ENCODE data around the gene SSBP3. TPM values are rescaled to one million over a fixed set of nuclear protein-coding genes. Genes with fewer than 3 reads are reported as not detected.
A peak's percentile ranks its signal among the peaks of the same experiment; 100 is the strongest.

Gene SSBP3
- polyA plus RNA-seq, 1 of the 3 experiments (the other 2 are of a cell fraction): 26.2 TPM

DNA sequence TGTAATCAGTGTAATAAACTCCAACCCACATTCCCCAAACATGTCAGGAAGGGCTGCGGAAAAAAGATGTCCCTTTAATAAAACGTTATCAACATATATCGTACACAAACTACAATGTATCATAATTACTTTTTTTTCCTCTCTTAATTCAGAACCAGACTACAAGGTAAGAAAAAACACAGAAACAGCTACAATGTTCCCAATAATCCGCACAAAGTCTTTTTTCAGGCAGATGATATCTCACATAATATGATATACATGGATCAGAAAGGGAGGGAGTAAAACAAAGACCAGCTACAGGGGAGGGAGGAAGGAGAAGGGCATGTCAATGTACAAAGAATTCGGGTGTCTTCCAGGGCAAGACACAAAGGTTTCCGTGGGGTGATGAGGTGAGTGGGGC, 180.8 kb downstream of the SSBP3 start:
- peaks cover 6% of the 10 kb centered on the region for H3F3A ChIP-seq (replicated peaks; ENCODE audit: insufficient read depth)
- DNase-seq: peak; percentile 64
- 58% methylated on average over 6 of the region's 6 CpGs for WGBS (ENCODE audit: low lambda C conversion rate)
- H4K20me1 ChIP-seq (ENCODE audit: insufficient read depth): no peaks in the 10 kb centered on the region
- no peak overlapping the region for H2AFZ ChIP-seq (ENCODE audit: low read depth)
- no peaks in the 10 kb centered on the region for H3K79me2 ChIP-seq (ENCODE audit: insufficient read depth)
- H3K27me3 ChIP-seq (ENCODE audit: insufficient read depth): no peaks in the 10 kb centered on the region
- CTCF ChIA-PET: interaction anchor here (1.0 to 4.8 kb wide), 2 partner anchors 48 to 182 kb away, joined by 4 to 20 read pairs; no protein-coding TSS in a partner anchor
- peaks cover 0 to 5% of the 10 kb centered on the region in 2 experiments for H3K36me3 ChIP-seq (replicated peaks in 1 of 2; ENCODE audit: control insufficient read depth in 1 of 2, insufficient read depth in 2 of 2, low read length in 1 of 2)
- peak overlapping the region in 1 of 2 experiments; percentile 95; a peak in 2 of 4 replicates for H3K27ac ChIP-seq (ENCODE audit: low read depth in 2 of 2, low read length in 1 of 2)
- H3K4me3 ChIP-seq (ENCODE audit: low read depth in 2 of 2, low read length in 1 of 2): no peak overlapping the region
- H3K4me1 ChIP-seq (ENCODE audit: control insufficient read depth in 1 of 2, insufficient read depth in 2 of 2, low read depth in 1 of 2, low read length in 1 of 2): peaks cover 18 to 86% of the 10 kb centered on the region in 2 experiments
- no peak overlapping the region for H3K4me2 ChIP-seq
- TF ChIP-seq RCOR1 (IDR thresholded peaks at IDR 0.05; ENCODE audit: low read length) (no peak), EP300 (IDR thresholded peaks at IDR 0.05; ENCODE audit: borderline replicate concordance in 1 of 2, low read depth in 1 of 2, low read length in 1 of 2) (peak in 1 of 2 experiments; percentile 66; a peak in 1 of 4 replicates), GATA2 (CRISPR knock-in tag; IDR thresholded peaks at IDR 0.05) (peak; percentile 86), RAD21 (IDR thresholded peaks at IDR 0.05; ENCODE audit: low read length) (0 out of 2 replicates have a peak, but pooled peaks have one; percentile 2), MXI1 (IDR thresholded peaks at IDR 0.05; ENCODE audit: low read depth, low read length) (no peak), NFIC (IDR thresholded peaks at IDR 0.05; ENCODE audit: borderline replicate concordance) (no peak)
- H3K9me2 ChIP-seq: no peaks in the 10 kb centered on the region
- POLR2A ChIA-PET: no interaction called here
- H3K9ac ChIP-seq: no peak overlapping the region
- no peaks in the 10 kb centered on the region for H3K9me3 ChIP-seq

DNA sequence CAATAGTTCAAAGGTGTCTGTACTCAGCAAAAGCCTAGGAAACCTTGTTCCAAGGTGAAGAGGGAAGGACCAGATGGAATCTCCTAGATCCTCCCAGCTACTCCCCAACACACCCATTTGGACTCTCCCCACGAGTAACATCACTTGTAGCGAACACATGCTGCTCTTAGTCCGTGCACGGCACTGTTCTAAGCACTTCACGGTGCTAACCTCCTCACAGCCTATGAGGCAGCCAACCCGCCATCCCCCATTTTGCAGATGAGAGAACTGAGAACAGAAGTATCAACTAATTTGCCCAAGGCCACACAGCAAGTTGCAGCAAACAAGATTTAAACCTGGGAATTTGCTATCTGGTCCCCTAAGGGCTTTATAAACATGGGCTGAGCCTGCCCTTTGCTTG, 182.0 kb downstream of the SSBP3 start:
- no peak for DNase-seq
- POLR2A ChIA-PET: no interaction called here
- TF ChIP-seq EZH2phosphoT487 (IDR thresholded peaks at IDR 0.05; ENCODE audit: borderline replicate concordance, low read depth) (no peak), SMC3 (IDR thresholded peaks at IDR 0.05; ENCODE audit: low read depth, low read length) (no peak), RXRA (IDR thresholded peaks at IDR 0.05; ENCODE audit: borderline replicate concordance, low read depth) (no peak), CHD2 (IDR thresholded peaks at IDR 0.05; ENCODE audit: low read length, partially characterized antibody) (no peak)
- TF ChIP-seq, protein P1, sequence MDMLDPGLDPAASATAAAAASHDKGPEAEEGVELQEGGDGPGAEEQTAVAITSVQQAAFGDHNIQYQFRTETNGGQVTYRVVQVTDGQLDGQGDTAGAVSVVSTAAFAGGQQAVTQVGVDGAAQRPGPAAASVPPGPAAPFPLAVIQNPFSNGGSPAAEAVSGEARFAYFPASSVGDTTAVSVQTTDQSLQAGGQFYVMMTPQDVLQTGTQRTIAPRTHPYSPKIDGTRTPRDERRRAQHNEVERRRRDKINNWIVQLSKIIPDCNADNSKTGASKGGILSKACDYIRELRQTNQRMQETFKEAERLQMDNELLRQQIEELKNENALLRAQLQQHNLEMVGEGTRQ (IDR thresholded peaks at IDR 0.05; ENCODE audit: borderline replicate concordance, low read depth, low read length): no peak
- H3K36me3 ChIP-seq (replicated peaks in 1 of 2; ENCODE audit: control insufficient read depth in 1 of 2, insufficient read depth in 2 of 2, low read length in 1 of 2): peaks cover 2 to 5% of the 10 kb centered on the region in 2 experiments
- H3K9ac ChIP-seq: no peak overlapping the region
- H3K4me1 ChIP-seq (ENCODE audit: control insufficient read depth in 1 of 2, insufficient read depth in 2 of 2, low read depth in 1 of 2, low read length in 1 of 2): peaks cover 12 to 84% of the 10 kb centered on the region in 2 experiments
- H3K27me3 ChIP-seq (ENCODE audit: insufficient read depth): no peaks in the 10 kb centered on the region
- H2AFZ ChIP-seq (ENCODE audit: low read depth): no peak overlapping the region
- H4K20me1 ChIP-seq (ENCODE audit: insufficient read depth): no peaks in the 10 kb centered on the region
- H3K79me2 ChIP-seq (ENCODE audit: insufficient read depth): no peaks in the 10 kb centered on the region
- no peaks in the 10 kb centered on the region for H3K9me2 ChIP-seq
- peak overlapping the region in 1 of 2 experiments; percentile 95; a peak in 2 of 4 replicates for H3K27ac ChIP-seq (ENCODE audit: low read depth in 2 of 2, low read length in 1 of 2)
- H3K4me3 ChIP-seq (ENCODE audit: low read depth in 2 of 2, low read length in 1 of 2): no peak overlapping the region
- CTCF ChIA-PET: no interaction called here
- 96% methylated on average over 6 of the region's 6 CpGs for WGBS (ENCODE audit: low lambda C conversion rate)
- H3K4me2 ChIP-seq: no peak overlapping the region
- no peaks in the 10 kb centered on the region for H3K9me3 ChIP-seq
- peaks cover 6% of the 10 kb centered on the region for H3F3A ChIP-seq (replicated peaks; ENCODE audit: insufficient read depth)
